HG03045 (cell line): ENCODE data around the gene HDHD3.
A peak's percentile ranks its signal among the peaks of the same experiment; 100 is the strongest.
"Not testable (repeated sequence)": the region's sequence is repeated elsewhere in the genome, so short reads cannot be mapped to it uniquely, and the experiment has no call there.

Experiments used
- ATAC-seq: cut with Tn5 transposase; IDR thresholded peaks from one replicate; pipeline ENCODE4 v1.9.1; 2021; ENCODE audit warnings: mild to moderate bottlenecking, moderate library complexity; ENCODE audit not compliant: unreplicated experiment

Gene HDHD3

GRCh38 chr9:113376634-113377567 is at the start of gene HDHD3:
Gene HDHD3, minus strand, starts transcription at chr9:113376986. Its CDS starts 2,632 bp downstream, at chr9:113374354.
- ATAC-seq = peak; percentile 86

GRCh38 chr9:113425072-113425471 is 48.3 kb upstream of the HDHD3 start:
- ATAC-seq = no peak

- no peak for ATAC-seq
Observed at GRCh38 chr9:113421726-113422125, 44.9 kb upstream of the HDHD3 start.

GRCh38 chr9:113417370-113417769 is 40.6 kb upstream of the HDHD3 start:
- ATAC-seq = no peak

- peak; percentile 91 for ATAC-seq
Observed at GRCh38 chr9:113416149-113416721, 39.4 kb upstream of the HDHD3 start.

- peak; percentile 93 for ATAC-seq
Observed at GRCh38 chr9:113410207-113410864, 33.5 kb upstream of the HDHD3 start, which contains the start of the genes C9orf43 and POLE3. Gene C9orf43, plus strand, starts transcription at chr9:113410747. Its CDS starts 2,747 bp downstream, at chr9:113413494. Gene POLE3, minus strand, starts transcription at chr9:113410675. Its CDS starts 382 bp downstream, at chr9:113410293.

GRCh38 chr9:113409883-113410206 is 33.1 kb upstream of the HDHD3 start:
- ATAC-seq = peak; percentile 4

GRCh38 chr9:113409481-113409880 is 32.7 kb upstream of the HDHD3 start:
- ATAC-seq = no peak

GRCh38 chr9:113406873-113407511 is 30.2 kb upstream of the HDHD3 start:
- ATAC-seq = not testable (repeated sequence)

- not testable (repeated sequence) for ATAC-seq
Observed at GRCh38 chr9:113406353-113406752, 29.6 kb upstream of the HDHD3 start.

GRCh38 chr9:113403646-113404045 is 26.9 kb upstream of the HDHD3 start:
- no peak for ATAC-seq

- ATAC-seq = peak; percentile 99
Observed at GRCh38 chr9:113401027-113401792, 24.4 kb upstream of the HDHD3 start, which contains the start of gene ALAD. Gene ALAD, minus strand, starts transcription at chr9:113401284. Its CDS starts 7,725 bp downstream, at chr9:113393559.

- no peak for ATAC-seq
Observed at GRCh38 chr9:113399646-113400200, 22.9 kb upstream of the HDHD3 start.

- ATAC-seq = no peak
Observed at GRCh38 chr9:113398796-113399195, 22.0 kb upstream of the HDHD3 start.

- ATAC-seq = no peak
Observed at GRCh38 chr9:113397203-113397631, 20.4 kb upstream of the HDHD3 start.

- ATAC-seq = no peak
Observed at GRCh38 chr9:113395000-113395861, 18.4 kb upstream of the HDHD3 start.

- no peak for ATAC-seq
Observed at GRCh38 chr9:113393281-113393680, 16.5 kb upstream of the HDHD3 start.

- ATAC-seq = no peak
Observed at GRCh38 chr9:113391917-113392316, 15.1 kb upstream of the HDHD3 start.
